ENCODE data around the gene PGP.

PGP gene

DNA sequence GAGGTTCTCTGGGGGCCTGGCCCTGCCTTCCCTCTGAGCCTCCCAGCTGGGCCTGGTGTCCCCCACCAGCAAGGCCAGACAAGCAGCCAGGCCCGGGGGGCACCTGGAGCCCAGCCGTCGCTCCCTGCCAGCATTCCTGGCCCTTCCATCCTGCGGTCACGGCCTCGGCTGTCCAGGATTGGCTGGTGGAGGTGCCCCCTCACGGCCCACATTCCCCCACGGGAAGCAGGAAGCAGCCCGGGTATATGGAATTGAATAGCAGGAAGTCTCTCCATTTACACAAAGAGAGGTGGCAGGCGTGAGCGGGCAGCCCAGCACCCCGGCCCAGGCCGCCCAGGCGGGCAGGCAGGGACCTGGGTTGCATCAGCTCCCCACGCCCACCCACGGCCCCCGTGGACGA is 44.6 kb downstream of the PGP start:
- H3K36me3 ChIP-seq (ENCODE audit: control insufficient read depth, insufficient read depth, low read length): peaks cover 78% of the 10 kb centered on the region

GRCh38 chr16:2167068-2167638 is 47.5 kb downstream of the PGP start:
- Histone ChIP-seq H3K27ac (ENCODE audit: low read depth, low read length) (no peak overlapping the region), H3K27me3 (ENCODE audit: control insufficient read depth, insufficient read depth, low read length) (no peaks in the 10 kb centered on the region)

More for the DNA sequence above, 44.6 kb downstream of the PGP start:
- Histone ChIP-seq H3K27me3 (ENCODE audit: control insufficient read depth, insufficient read depth, low read length) (no peaks in the 10 kb centered on the region), H3K4me3 (ENCODE audit: low read depth, low read length) (no peak overlapping the region), H3K4me1 (ENCODE audit: control insufficient read depth, insufficient read depth, low read length) (no peaks in the 10 kb centered on the region), H3K9me3 (ENCODE audit: control insufficient read depth, insufficient read depth, low read length) (no peaks in the 10 kb centered on the region), H3K27ac (ENCODE audit: low read depth, low read length) (no peak overlapping the region), H3K9ac (ENCODE audit: low read depth, low read length) (no peak overlapping the region)

DNA sequence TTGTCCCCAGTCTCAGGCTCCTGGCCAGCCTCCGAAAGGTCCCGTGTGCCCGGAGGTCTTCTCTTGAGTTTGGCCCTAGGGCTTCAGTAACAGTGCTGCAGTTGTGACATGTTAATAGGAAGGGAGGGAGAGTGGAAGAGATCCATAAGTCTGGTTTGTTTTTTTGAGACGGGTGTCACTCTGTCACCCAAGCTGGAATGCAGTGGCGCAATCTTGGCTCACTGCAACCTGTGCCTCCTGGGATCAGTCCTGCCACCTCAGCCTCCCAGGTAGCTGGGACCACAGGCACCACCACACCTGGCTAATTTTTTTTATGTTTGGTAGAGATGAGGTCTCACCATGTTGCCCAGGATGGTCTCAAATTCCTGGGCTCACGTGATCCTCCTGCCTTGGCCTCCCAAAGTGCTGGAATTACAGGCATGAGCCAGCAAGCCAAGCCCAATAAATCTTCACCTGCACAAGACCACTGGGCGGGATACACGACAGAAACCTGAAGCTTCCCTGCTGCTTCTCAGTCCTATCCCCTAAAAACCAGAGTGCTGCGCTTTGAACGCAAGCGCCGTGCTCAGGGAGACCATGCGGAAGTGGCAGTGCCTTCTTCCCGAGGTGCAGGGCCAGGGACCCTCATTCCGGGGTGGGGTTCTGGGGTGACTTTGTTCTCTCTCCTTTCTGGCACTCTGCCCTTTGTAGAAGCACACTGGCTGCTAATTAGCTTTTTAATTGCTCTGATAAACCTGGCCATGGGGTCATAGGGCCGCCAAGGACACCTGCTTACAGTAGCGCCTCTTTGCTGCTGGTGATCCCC is 48.2 kb downstream of the PGP start:
- Histone ChIP-seq H3K4me1 (ENCODE audit: control insufficient read depth, insufficient read depth, low read length) (no peaks in the 10 kb centered on the region), H3K4me3 (ENCODE audit: low read depth, low read length) (no peak overlapping the region), H3K27ac (ENCODE audit: low read depth, low read length) (no peak overlapping the region), H3K36me3 (ENCODE audit: control insufficient read depth, insufficient read depth, low read length) (peaks cover 54% of the 10 kb centered on the region), H3K27me3 (ENCODE audit: control insufficient read depth, insufficient read depth, low read length) (no peaks in the 10 kb centered on the region), H3K9me3 (ENCODE audit: control insufficient read depth, insufficient read depth, low read length) (no peaks in the 10 kb centered on the region), H3K9ac (ENCODE audit: low read depth, low read length) (no peak overlapping the region)

More at GRCh38 chr16:2167068-2167638, 47.5 kb downstream of the PGP start:
- Histone ChIP-seq H3K9ac (ENCODE audit: low read depth, low read length) (no peak overlapping the region), H3K9me3 (ENCODE audit: control insufficient read depth, insufficient read depth, low read length) (no peaks in the 10 kb centered on the region), H3K4me1 (ENCODE audit: control insufficient read depth, insufficient read depth, low read length) (no peaks in the 10 kb centered on the region), H3K4me3 (ENCODE audit: low read depth, low read length) (no peak overlapping the region), H3K36me3 (ENCODE audit: control insufficient read depth, insufficient read depth, low read length) (peaks cover 57% of the 10 kb centered on the region)

DNA sequence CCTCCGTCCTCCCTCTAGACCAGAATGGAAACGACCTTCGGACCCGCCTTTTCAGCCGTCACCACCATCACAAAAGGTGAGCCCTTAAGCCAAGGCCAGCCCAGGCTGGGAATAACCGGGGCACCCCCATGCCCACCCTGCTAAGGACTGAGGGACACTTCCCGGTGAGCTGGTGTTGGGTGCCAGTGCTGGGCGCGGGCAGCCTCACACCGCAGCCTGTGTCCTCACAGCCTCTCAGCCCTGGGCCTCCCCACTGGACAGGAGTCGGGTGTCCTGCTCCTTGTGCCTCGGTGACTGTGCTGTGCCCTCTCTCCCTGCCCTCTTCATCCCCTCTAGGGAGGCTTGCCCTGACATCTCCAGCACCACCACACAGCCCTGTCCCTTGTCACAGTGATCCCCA is 48.8 kb downstream of the PGP start:
- no peak overlapping the region for H3K4me3 ChIP-seq (ENCODE audit: low read depth, low read length)
- no peak overlapping the region for H3K9ac ChIP-seq (ENCODE audit: low read depth, low read length)
- no peaks in the 10 kb centered on the region for H3K4me1 ChIP-seq (ENCODE audit: control insufficient read depth, insufficient read depth, low read length)
- H3K36me3 ChIP-seq (ENCODE audit: control insufficient read depth, insufficient read depth, low read length): peaks cover 53% of the 10 kb centered on the region
- no peak overlapping the region for H3K27ac ChIP-seq (ENCODE audit: low read depth, low read length)
- H3K9me3 ChIP-seq (ENCODE audit: control insufficient read depth, insufficient read depth, low read length): no peaks in the 10 kb centered on the region
- no peaks in the 10 kb centered on the region for H3K27me3 ChIP-seq (ENCODE audit: control insufficient read depth, insufficient read depth, low read length)

DNA sequence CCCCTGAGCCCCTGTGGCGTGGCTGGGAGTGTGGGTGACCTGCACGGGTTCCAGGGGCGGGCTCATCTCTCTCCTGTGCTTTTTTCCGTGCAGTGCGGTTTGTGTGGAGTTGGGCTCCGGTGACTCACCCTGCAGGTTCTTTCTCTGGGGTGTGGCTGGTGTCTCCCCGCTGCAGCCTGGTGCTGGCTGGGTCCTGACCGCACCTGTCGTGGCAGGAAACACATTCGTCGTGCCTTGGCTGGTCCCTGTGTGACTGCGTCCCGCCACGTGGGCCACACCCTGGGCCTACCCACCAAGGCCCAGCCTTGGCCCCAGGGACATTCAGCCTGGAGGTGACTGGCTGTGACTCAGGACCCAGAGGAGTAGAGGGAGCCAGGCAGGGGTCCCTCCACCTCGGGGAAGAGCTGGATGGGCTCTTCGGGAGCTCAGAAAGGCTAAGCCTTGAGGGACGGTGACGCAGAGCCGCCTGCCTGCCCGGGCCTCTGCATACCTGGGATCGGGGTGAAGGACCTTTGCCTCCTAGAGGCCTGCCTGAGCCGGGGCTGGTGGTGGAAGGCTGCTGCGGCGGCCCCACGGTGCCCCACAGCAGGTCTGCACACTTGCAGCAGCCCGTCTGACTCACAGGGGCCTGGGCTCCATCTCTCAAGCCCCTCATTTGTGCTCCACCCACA is 51.3 kb downstream of the PGP start:
- Histone ChIP-seq H3K4me3 (ENCODE audit: low read depth, low read length) (no peak overlapping the region), H3K27me3 (ENCODE audit: control insufficient read depth, insufficient read depth, low read length) (no peaks in the 10 kb centered on the region), H3K4me1 (ENCODE audit: control insufficient read depth, insufficient read depth, low read length) (peaks cover 4% of the 10 kb centered on the region; the same call in 1 of the 2 replicates), H3K36me3 (ENCODE audit: control insufficient read depth, insufficient read depth, low read length) (peaks cover 40% of the 10 kb centered on the region), H3K9ac (ENCODE audit: low read depth, low read length) (no peak overlapping the region), H3K27ac (ENCODE audit: low read depth, low read length) (no peak overlapping the region), H3K9me3 (ENCODE audit: control insufficient read depth, insufficient read depth, low read length) (no peaks in the 10 kb centered on the region)

DNA sequence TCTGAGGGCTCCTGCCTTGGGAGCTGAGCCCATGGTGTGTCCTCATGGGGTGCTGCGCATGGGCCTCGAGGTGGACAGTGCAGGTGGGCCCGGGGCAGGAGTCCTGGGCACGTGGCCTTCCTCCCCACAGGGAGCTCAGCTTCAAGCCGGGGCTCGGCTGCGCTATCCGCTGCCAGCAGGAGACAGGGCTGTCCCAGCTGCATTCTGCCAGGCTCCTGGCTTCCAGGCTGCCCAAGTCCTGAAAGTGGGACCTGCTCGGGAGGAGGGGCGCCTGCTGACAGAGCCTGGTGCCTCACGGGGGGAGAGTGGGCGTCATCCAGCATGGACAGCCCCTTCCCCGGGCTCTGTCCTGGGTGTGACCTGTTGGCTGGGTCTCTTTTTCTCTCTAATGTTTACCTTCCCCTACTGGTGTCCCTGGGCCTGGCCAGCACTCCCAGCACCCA is 51.9 kb downstream of the PGP start:
- Histone ChIP-seq H3K4me3 (ENCODE audit: low read depth, low read length) (no peak overlapping the region), H3K9ac (ENCODE audit: low read depth, low read length) (no peak overlapping the region)

DNA sequence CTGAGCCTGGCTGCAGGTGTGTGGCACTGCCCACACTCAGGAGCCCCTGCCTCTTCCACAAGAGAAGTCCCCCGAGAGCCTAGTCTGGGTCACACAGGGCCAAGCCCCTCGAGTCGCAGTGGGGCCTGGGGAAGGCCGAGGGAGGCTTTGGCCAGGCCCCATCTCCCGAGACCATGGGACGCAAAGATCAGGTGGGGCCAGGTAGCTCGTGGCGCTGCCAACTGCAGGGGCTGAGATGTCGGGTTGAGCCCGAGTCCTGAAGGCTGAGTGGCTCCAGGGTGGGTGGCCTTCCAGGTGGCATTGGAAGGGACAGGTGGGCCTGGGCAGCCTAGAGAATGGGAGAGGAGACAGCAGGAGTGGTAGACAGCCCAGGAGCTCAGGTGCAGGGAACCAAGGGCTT is 52.7 kb downstream of the PGP start:
- Histone ChIP-seq H3K27ac (ENCODE audit: low read depth, low read length) (no peak overlapping the region), H3K9ac (ENCODE audit: low read depth, low read length) (no peak overlapping the region), H3K27me3 (ENCODE audit: control insufficient read depth, insufficient read depth, low read length) (no peaks in the 10 kb centered on the region), H3K4me3 (ENCODE audit: low read depth, low read length) (no peak overlapping the region), H3K4me1 (ENCODE audit: control insufficient read depth, insufficient read depth, low read length) (peaks cover 12% of the 10 kb centered on the region; the same call in 1 of the 2 replicates), H3K9me3 (ENCODE audit: control insufficient read depth, insufficient read depth, low read length) (no peaks in the 10 kb centered on the region), H3K36me3 (ENCODE audit: control insufficient read depth, insufficient read depth, low read length) (peaks cover 31% of the 10 kb centered on the region)

More for the DNA sequence above, 51.9 kb downstream of the PGP start:
- H3K36me3 ChIP-seq (ENCODE audit: control insufficient read depth, insufficient read depth, low read length): peaks cover 37% of the 10 kb centered on the region
- H3K27me3 ChIP-seq (ENCODE audit: control insufficient read depth, insufficient read depth, low read length): no peaks in the 10 kb centered on the region
- no peak overlapping the region for H3K27ac ChIP-seq (ENCODE audit: low read depth, low read length)
- peaks cover 4% of the 10 kb centered on the region; the same call in 1 of the 2 replicates for H3K4me1 ChIP-seq (ENCODE audit: control insufficient read depth, insufficient read depth, low read length)
- H3K9me3 ChIP-seq (ENCODE audit: control insufficient read depth, insufficient read depth, low read length): no peaks in the 10 kb centered on the region

All from HUES48 (cell line).